GM18858 (cell line): ENCODE measurements around the gene C1QTNF12.

Source experiments
- ATAC-seq: cut with Tn5 transposase; IDR thresholded peaks from one replicate; pipeline ENCODE4 v1.9.1; 2021; ENCODE audit not compliant: unreplicated experiment

C1QTNF12 gene

GRCh38 chr1:1229770-1230169 is 16.8 kb downstream of the C1QTNF12 start:
- no peak for ATAC-seq

DNA sequence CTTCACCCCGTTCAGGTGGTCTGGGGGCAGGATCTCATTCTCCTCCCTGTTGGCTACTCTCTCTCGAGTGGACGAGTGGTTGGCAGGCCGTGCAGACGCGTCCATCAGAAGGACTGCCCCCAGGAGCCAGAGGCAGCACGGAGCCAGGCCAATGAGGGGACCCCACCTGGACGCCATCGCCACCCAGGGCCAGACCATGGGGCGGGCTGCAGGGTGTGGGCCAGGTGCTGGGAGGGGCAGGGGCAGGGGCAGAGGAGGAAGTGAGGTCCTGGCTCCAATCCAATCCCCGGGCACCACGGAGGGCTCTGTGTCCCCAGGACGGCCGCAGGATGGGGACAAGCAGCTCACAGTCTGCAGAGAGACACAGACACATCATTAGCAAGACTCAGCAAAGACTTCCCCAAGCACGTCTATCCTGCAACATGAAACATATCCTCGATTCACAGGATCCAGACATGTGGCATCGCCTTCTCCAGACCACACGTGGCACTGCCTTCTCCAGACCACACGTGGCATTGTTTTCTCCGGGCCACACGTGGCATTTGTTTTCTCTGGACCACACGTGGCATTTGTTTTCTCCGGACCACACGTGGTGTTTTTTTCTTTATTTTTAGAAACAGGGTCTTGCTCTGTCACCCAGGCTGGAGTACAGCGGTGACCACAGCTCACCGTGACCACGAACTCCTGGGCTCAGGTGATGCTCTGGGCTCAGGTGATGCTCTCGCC is 17.8 kb downstream of the C1QTNF12 start:
- ATAC-seq: no peak

DNA sequence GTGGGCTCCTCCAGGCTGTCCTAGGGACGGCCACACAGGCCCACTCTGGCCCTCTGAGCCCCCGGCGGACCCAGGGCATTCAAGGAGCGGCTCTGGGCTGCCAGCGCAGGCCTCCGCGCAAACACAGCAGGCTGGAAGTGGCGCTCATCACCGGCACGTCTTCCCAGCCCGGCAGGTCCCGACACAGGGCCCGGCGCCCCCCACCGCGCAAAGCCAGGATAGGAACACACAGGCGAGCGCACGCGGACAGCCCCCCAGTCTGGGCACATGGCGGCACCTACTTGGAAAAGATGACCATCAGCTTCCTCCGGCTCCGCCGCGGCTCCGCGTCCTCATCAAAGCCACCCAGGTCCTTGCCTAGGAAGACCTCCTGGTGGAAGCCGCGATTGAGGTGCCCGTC is 18.3 kb downstream of the C1QTNF12 start:
- ATAC-seq: no peak

DNA sequence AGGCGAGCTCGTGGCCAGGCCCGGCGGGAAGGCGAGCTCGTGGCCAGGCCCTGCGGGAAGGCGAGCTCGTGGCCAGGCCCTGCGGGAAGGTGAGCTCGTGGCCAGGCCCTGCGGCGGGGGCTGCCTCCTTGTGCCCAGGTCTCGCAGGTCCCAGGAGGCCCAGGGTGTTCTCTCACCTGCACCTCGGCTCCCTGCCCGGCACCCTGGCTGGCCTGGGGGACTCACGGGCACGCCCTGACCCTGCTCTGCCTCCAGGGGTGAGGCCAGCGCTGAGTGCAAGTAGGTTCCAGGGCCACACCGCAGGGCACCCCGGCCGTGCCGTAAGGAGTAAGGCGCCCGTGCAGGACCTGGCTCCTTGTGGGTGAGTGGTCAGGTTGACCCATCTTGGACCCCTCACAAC is 19.1 kb downstream of the C1QTNF12 start:
- ATAC-seq: no peak

DNA sequence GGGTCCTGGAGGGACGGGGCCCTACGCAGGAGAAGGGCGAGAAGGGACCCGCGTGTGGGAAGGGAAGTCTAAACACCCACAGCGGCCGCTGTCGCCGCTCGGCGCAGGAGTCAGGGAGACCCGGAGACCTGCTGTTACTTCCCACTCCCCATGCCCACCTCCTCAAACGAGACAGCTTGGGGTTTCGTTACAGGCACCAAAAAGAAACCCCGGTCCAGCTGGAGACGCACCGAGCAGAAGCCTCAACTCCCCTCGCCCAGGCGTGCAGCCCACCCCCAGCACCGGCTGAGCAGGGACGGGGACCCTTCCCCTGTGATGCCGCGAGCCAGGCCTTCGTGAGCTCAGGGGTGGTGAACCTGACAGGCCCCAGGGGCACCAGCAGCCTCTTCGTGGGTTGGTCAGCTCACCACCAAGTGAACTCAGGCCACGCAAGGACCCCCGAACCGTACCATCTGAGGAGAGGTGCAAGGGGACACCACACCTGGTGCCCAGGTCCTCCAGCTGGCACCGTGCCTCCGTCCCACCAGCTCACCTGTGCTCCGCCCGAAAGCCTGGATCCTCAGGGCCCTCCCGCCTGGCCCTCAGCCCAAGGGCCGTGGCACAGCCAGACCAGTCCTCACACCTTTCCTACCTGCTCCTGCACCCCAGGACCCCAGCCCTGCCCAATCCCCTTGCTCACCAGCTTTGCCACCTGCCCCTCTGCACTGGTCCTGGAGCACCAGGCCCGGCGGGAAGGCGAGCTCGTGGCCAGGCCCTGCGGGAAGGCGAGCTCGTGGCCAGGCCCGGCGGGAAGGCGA is 19.8 kb downstream of the C1QTNF12 start:
- ATAC-seq: no peak

DNA sequence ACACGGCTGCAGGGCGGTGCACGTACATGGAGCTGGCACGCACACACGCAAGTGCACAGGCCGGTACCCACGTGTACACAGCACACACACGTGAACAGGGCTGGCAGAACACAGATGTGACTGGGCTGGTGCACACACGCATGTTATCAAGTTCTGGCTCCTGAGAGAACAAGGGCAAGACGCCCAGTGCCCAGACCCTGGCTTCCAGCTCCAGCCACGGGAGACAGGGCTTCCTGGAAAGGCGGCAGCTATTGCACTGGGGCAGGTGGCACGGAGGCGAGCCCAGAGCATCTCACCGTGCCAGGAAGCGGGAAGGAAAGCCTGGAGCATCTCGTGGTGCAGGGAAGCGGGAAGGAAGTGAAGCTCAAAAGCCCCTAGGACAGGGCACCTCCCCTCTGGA is 20.6 kb downstream of the C1QTNF12 start:
- ATAC-seq: no peak

- ATAC-seq: no peak
Observed at GRCh38 chr1:1225238-1225845, 21.2 kb downstream of the C1QTNF12 start.

GRCh38 chr1:1223891-1224290 is 22.6 kb downstream of the C1QTNF12 start:
- ATAC-seq: no peak

DNA sequence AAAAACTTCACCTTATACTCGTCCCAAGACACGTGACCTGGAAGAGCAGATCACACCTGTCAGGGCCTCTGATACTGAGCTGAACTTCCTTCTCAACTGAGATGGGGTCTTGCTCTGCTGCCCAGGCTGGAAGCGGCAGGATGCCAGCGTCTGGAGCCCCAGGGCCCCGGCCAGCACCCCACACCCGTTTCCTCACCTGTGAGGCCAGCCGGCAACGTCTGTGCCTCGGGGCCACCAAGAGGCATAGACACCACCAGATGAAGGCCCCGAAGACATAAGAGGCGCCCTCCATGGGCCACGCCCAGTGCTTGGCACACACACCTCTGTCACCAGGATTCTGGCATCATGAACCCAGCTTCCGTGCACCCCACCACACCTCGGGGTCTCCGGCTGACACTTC is 23.2 kb downstream of the C1QTNF12 start:
- no peak for ATAC-seq

- ATAC-seq: no peak
Observed at GRCh38 chr1:1222575-1223225, 23.8 kb downstream of the C1QTNF12 start.

- ATAC-seq: no peak
Observed at GRCh38 chr1:1221887-1222574, 24.5 kb downstream of the C1QTNF12 start.

GRCh38 chr1:1220197-1220596 is 26.3 kb downstream of the C1QTNF12 start:
- no peak for ATAC-seq

DNA sequence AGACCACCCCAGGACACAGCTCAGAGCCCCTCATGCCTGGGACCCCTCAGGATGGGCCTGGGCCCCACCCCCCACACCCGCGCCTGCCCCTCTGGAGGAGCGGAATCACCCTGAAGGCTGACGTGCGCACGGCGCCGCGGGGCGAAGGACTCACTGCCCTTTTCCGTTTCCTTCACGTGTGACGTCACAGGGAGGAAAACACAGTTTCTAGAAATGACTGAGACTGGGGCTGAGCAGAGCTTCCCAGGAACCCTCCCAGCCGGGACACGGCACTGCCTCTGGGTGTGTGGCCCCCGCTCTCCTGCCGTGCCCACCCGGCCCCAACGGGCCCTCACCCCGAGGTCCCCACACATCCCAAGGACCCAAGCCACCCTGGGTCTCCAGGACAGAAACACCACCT is 27.2 kb downstream of the C1QTNF12 start:
- ATAC-seq: no peak

- ATAC-seq: no peak
Observed at GRCh38 chr1:1218524-1219200, 27.9 kb downstream of the C1QTNF12 start.

- ATAC-seq: no peak
Observed at GRCh38 chr1:1217621-1218523, 28.6 kb downstream of the C1QTNF12 start.

DNA sequence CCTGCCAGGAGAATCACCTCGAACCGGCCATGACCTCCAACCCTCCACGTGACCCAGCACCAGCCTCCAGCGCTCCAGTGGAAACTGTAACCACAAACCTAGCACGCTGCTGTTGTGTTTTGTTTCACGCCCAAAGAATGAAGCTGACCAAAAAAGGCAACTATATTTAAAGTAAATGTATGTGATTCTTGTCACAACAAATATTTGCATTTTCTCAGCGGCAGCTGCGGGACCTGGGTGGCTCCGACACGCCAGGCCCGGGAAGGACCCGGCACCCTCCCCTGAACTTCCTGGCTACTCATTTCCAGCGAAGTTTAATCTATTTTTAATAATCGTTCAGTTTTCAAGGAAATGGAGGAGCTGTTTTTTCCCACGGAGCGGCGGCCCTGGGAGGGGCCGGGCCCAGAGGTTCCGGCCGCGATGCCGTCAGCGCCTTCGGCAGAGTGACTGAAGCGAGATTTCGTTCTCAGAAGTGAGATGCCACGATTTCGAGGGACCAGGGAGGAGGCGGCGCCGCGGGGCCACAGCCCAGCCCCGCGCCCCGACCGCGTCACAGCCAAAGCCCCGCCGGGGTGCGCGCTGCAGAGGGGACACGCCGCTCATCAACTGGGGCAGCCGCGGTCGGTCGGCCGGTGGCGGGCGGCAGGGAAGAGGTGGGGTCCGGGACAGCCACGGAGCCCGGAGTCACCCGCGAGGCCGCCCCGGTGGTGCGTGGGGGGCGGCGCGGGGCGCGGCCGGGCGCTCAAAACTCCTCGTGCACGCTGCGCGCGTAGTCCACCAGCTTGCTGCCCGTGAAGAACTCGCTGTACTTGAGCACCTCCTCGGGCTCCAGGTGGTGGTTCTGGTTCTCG is 29.5 kb downstream of the C1QTNF12 start:
- ATAC-seq: no peak

GRCh38 chr1:1215881-1216605 is 30.5 kb downstream of the C1QTNF12 start:
- no peak for ATAC-seq
